GM03348 (cell line): Measurements from ENCODE around the gene SLC4A4.

ENCODE experiments used
- DNase-seq: peaks from one replicate; pipeline ENCODE4 v3.0.0; 2012; ENCODE audit warnings: low spot score

Gene SLC4A4

DNA sequence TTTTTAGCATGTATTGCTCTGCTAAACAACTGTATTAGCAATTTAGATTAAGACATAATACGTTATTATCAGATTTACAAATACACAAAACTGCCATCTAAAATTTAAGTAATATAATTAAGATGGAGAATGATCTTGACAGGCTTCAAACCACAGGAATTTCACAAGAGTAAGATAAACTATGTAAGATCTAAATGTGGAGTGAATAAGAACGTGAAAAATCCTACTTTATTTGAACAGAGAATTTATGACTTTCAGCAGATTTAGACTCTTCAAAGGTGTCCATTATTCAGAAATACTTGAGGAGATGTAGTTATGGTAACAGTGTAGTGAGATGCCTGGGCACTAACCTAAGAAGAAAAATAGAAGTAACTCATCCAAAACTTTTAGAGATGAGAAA, 73.2 kb downstream of the SLC4A4 start:
- DNase-seq = peak; percentile 14

DNA sequence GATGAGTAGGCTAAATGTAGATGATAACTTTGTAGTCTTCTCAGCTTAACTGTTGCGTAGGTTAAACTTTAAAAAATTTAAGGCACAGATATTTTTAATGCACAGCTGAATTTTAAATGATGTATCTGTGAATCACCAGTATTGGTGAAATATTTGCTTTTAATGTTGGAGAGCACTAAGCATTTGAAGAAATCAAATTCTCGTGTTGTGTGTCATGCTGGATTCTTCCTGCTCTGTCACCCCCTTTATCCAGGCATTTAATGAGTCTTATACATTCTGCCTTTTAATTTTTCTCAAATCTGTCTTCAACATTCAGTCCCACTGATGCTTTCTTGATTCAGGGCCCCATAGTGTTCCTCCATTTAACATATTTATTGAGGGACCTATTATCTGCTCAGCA, 76.7 kb downstream of the SLC4A4 start:
- DNase-seq = peak; percentile 23

GRCh38 chr4:71417150-71417549, 78.3 kb downstream of the SLC4A4 start:
- DNase-seq = no peak

DNA sequence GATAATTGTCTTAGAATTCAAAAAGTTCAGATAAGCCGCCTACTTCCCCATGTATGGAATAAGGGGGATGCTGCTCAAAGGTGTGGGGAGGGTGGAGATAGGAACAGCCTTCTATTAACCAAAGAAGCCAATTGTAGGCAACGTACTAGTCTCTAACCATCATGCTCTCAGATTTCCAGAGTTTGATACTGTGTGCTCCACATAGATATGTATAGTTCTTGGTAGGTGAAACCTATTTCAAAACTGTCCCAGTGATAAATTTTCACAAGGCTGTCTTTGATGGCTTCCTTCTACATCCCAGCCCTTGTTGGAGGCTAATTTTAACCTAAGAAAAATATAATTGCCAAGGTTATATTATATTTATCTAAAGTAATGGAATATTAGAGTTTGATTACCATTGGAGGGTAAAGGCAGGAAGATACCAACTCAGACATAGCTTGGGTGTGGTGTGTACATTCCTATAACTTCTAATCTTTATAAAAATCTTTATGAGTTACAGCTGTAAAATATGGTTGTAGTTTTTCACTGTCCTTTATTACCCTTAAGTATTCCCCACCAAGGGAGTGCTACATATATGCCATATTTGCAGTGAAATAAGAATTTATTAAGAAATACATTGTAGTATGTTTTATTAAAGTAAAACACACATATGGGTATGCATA, 87.7 kb downstream of the SLC4A4 start:
- no peak for DNase-seq

DNA sequence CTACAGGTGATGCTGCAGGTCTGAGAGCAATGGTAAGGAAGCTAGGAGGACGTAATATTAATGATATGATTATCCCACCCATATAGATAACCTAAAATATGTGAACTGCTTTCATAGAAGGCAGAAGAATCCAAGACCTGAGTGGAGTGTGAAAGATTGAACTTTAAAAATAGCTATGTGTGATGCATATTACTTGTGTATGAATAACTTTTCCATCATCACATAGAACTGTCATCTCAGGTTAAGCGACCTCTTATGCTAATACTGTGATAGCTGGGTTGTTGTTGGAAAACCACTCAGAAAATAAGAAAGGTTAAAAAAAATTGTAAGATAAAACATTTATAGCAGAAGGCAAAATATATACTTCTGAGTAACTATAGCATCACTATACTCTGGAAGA, 90.3 kb downstream of the SLC4A4 start:
- no peak for DNase-seq

- no peak for DNase-seq
Measured at GRCh38 chr4:71429962-71430361, 91.1 kb downstream of the SLC4A4 start.

- DNase-seq = no peak
Measured at GRCh38 chr4:71430609-71431008, 91.8 kb downstream of the SLC4A4 start.

DNA sequence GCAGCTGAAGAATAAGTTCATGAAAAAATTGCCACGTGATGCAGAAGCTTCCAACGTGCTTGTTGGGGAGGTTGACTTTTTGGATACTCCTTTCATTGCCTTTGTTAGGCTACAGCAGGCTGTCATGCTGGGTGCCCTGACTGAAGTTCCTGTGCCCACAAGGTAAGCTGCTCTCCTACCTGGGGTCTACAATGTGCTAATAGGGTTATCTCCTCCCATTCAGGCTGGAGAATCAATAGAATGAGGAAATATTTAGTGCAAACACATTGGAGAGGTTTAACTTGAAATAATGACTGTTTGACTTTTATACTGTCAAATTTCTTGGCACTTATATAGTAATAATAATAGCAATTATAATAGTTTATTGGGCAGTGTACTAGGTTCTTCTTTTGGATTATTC, 101.8 kb downstream of the SLC4A4 start:
- no peak for DNase-seq

DNA sequence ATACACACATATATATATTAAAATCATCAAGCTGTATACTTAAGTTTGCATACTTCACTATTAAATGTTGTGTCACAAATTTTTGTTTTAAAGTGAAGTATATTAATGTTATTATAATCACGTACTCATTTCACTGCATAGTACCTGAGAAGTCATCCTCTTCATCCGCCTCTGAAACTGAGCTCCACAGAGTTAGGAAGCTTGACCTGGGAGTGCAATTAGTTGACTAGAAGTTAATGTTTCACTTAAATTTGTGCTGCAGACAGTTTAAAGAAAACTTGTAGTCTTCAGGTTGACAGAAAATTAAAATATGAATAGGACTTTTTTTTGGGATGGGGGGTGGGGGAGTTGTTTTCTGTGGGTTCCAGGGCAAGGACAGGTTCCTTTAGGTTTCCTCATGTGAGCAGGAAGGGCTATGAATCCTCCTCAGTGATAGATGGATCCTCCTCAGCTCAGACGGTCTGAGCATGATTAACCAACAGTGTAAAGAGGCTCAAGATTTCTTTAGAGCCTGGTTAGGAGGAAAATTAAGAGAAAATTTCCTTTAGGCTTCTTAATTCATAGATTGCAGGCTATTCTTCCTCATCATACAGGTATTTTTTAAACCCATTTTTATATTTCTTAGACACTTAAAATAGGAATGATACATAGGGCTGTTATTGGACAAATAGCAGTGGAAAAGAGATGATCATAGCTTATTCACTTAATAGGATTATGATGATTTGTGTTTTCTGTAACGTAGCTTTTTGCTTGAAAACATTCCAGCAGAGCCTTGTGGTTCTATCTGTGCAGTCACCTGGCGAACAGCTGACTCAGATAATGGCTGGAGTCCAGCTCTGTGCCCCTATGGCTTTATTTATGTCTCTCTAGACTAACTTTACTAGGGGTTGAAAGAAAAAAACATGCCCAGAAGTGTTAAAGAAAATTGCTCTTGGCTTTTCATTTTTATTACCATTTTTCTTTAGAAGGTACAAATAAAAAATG, 102.7 kb downstream of the SLC4A4 start:
- no peak for DNase-seq

GRCh38 chr4:71442336-71442735, 103.5 kb downstream of the SLC4A4 start:
- no peak for DNase-seq

- DNase-seq = no peak
Measured at GRCh38 chr4:71444395-71444794, 105.6 kb downstream of the SLC4A4 start.

GRCh38 chr4:71445811-71446210, 107.0 kb downstream of the SLC4A4 start:
- DNase-seq = no peak

DNA sequence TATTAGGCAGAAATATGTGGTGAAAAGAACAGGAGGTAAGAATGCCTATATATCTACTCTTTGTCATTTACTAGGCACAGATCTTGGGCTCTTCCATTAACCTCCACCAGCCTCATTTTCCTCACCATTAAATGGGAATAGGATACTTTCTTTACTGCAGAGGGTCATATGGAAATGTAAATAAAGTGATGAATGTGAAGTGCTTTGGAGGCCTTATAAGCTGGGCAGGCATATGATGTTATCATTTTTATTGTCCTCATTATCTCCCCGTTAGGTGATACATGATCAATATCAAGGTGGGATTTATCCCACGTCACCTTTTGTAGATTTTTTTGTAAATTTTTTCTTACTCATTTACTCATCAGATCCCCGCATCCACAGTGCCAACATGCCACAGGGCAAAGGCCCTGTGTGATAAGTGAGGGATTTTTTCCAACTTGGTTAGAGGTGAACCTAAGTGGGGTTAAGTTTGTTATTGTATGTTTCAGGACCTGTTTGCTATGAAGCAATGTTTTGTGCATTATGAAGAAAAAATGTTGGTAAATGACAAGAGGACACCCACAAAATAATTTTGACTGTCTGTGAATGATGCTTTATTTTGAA, 107.8 kb downstream of the SLC4A4 start:
- no peak for DNase-seq

GRCh38 chr4:71449040-71449439, 110.2 kb downstream of the SLC4A4 start:
- DNase-seq = no peak

GRCh38 chr4:71449878-71450277, 111.1 kb downstream of the SLC4A4 start:
- no peak for DNase-seq

- no peak for DNase-seq
Measured at GRCh38 chr4:71453531-71453930, 114.7 kb downstream of the SLC4A4 start.

GRCh38 chr4:71456841-71457240, 118.0 kb downstream of the SLC4A4 start:
- peak; percentile 62 for DNase-seq

GRCh38 chr4:71460371-71460770, 121.6 kb downstream of the SLC4A4 start:
- DNase-seq = no peak

DNA sequence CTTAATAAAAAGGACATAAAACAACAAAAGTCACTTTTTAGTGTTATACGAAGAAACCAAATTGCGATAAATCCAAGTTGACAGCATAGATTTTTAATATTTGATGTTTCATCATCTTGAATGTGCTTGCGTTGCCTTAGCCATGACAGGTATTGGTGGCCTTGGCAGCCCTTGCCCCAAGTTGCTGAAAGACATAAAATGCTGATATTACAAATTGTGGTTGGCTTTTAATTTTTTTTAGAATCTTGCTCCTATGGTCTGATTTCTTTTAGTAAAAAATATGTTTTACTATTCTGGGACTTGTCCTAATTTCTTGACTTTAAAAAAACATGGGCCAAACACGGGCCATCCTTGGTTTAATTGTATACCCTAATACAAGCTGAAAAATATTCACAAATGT, 122.6 kb downstream of the SLC4A4 start:
- no peak for DNase-seq

GRCh38 chr4:71466775-71467174, 128.0 kb downstream of the SLC4A4 start:
- DNase-seq = no peak

GRCh38 chr4:71468116-71468710, 129.4 kb downstream of the SLC4A4 start:
- DNase-seq = no peak

DNA sequence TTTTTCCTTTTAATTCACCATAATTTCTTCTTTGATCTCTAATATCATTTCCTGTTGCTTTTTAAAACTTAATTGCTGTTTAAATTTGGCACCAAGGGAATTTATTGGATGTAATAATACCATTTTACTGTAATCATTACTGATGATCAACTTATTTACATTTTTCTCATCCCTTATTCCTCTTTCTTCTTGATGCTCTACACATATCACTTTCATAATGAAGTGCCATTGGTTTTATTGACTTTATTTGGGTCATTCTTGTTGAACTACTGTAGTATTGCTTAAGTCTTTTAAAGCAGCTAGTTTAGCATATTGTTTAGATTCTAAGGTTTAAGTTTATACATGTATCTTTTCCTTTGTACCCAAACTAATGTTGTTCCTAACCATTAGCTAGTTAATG, 130.7 kb downstream of the SLC4A4 start:
- DNase-seq = no peak

GRCh38 chr4:71470524-71470923, 131.7 kb downstream of the SLC4A4 start:
- DNase-seq = no peak
